Vagina (tissue), 2 donors: Measurements from ENCODE around the gene INS. TPM values are rescaled to one million over a fixed set of nuclear protein-coding genes. Genes with fewer than 3 reads are reported as not detected.

Experiments
- DNase-seq, 2 donors: peaks; one replicate each; pipeline ENCODE4 v3.0.0-alpha.2; 2017; ENCODE audit errors: extremely low spot score in 2 of 2
- H3K27ac ChIP-seq: fragments of 200-600 bp; sonication (generic); one replicate; pipeline ENCODE4 v1.5.1; 2019
- H3K27me3 ChIP-seq: fragments of 200-600 bp; sonication (generic); one replicate; pipeline ENCODE4 v1.5.1; 2019
- H3K36me3 ChIP-seq, 2 donors: fragments of 200-600 bp; sonication (generic); one replicate each; pipeline ENCODE4 v1.5.1; 2017 to 2019
- H3K4me1 ChIP-seq: fragments of 200-600 bp; sonication (generic); one replicate; pipeline ENCODE4 v1.5.1; 2019
- H3K4me3 ChIP-seq, 2 donors: fragments of 200-600 bp; sonication (generic); 1 replicate in 1 of 2; 2 replicates in 1 of 2; pipeline ENCODE4 v1.5.1; 2016 to 2019
- H3K9me3 ChIP-seq: fragments of 200-600 bp; sonication (generic); one replicate; pipeline ENCODE4 v1.5.1; 2019
- POLR2A ChIP-seq, 2 donors: fragments of 450-650 bp; IDR thresholded peaks; one replicate each; pipeline ENCODE4 v1.6.1; 2017; ENCODE audit warnings: antibody characterized with exemption in 2 of 2, mild to moderate bottlenecking in 2 of 2, moderate library complexity in 2 of 2
- POLR2AphosphoS5 ChIP-seq, 2 donors: sonication (generic); formaldehyde crosslinking; IDR thresholded peaks; one replicate each; pipeline ENCODE4 v1.9.0; 2017; ENCODE audit warnings: antibody characterized with exemption in 2 of 2, mild to moderate bottlenecking in 2 of 2, low read depth in 1 of 2; ENCODE audit not compliant: insufficient read depth in 1 of 2
- intact Hi-C: fragments of 100-400 bp; cut with DNase I; formaldehyde crosslinking; loops from one replicate; pipeline ENCODE4 v1.15.1; 2023
- total RNA-seq: library from RNA; depleted of rRNA; stranded (reverse); fragments of >200 nt; gene quantifications from one replicate; pipeline ENCODE4 v1.2.3, GENCODE V29; 2016
- TF ChIP-seq, protein P1 (sequence below), 3 experiments: fragments of 450-650 bp in 2 of 3; fragments of 200-600 bp in 1 of 3; sonication (generic) in 1 of 3; IDR thresholded peaks; one replicate each; pipeline ENCODE4 v1.5.1; 2017 to 2019; ENCODE audit warnings: antibody characterized with exemption in 3 of 3, mild to moderate bottlenecking in 2 of 3, moderate library complexity in 2 of 3

The INS gene
- total RNA-seq, 1 donor from 2014 or later: not detected

- peaks cover 12% of the 10 kb centered on the region for H3K27me3 ChIP-seq
- intact Hi-C loops: no loop called here
- H3K4me3 ChIP-seq: no peak overlapping the region
Measured at GRCh38 chr11:2136209-2136951, 24.6 kb downstream of the INS start.

GRCh38 chr11:2135648-2136201 is 25.3 kb downstream of the INS start:
- TF ChIP-seq POLR2A (IDR thresholded peaks at IDR 0.05): no peak
- TF ChIP-seq, protein P1, sequence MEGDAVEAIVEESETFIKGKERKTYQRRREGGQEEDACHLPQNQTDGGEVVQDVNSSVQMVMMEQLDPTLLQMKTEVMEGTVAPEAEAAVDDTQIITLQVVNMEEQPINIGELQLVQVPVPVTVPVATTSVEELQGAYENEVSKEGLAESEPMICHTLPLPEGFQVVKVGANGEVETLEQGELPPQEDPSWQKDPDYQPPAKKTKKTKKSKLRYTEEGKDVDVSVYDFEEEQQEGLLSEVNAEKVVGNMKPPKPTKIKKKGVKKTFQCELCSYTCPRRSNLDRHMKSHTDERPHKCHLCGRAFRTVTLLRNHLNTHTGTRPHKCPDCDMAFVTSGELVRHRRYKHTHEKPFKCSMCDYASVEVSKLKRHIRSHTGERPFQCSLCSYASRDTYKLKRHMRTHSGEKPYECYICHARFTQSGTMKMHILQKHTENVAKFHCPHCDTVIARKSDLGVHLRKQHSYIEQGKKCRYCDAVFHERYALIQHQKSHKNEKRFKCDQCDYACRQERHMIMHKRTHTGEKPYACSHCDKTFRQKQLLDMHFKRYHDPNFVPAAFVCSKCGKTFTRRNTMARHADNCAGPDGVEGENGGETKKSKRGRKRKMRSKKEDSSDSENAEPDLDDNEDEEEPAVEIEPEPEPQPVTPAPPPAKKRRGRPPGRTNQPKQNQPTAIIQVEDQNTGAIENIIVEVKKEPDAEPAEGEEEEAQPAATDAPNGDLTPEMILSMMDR (IDR thresholded peaks at IDR 0.05): no peak
- TF ChIP-seq POLR2AphosphoS5 (IDR thresholded peaks at IDR 0.05; ENCODE audit: insufficient read depth in 1 of 2, low read depth in 1 of 2): no peak
- peaks cover 8% of the 10 kb centered on the region for H3K27me3 ChIP-seq

More at GRCh38 chr11:2136209-2136951, 24.6 kb downstream of the INS start:
- no peaks in the 10 kb centered on the region for H3K9me3 ChIP-seq
- no peak for DNase-seq
- no peak overlapping the region for H3K27ac ChIP-seq
- no peaks in the 10 kb centered on the region for H3K36me3 ChIP-seq
- no peak for TF ChIP-seq POLR2A (IDR thresholded peaks at IDR 0.05)
- TF ChIP-seq, protein P1 (IDR thresholded peaks at IDR 0.05): no peak
- no peak for TF ChIP-seq POLR2AphosphoS5 (IDR thresholded peaks at IDR 0.05; ENCODE audit: insufficient read depth in 1 of 2, low read depth in 1 of 2)
- H3K4me1 ChIP-seq: peaks cover 17% of the 10 kb centered on the region

DNA sequence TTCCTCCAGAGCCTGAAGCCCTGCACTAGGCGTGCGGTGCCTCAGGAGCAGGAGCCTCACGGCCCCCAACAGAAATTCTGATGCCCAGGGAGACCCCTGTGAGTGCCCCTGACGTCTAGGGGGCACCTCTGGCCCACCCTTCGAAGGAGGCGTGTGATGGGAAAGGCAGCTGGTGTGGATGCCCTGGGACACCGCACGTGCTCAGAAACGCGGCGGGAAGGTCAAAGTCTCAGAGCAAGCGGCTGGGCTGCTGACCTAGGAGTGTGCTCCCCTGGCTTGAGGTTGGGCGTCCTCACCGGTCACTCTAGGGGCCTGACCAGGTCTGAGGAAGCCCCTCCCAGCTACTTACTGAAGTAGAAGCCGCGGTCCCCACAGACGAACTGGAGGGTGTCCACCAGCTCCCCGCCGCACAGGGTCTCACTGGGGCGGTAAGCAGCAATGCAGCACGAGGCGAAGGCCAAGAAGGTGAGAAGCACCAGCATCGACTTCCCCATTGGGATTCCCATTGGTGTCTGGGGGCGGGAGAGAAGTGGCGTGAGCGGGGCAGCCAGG is 25.9 kb downstream of the INS start:
- H3K9me3 ChIP-seq: no peaks in the 10 kb centered on the region
- H3K4me3 ChIP-seq: no peak overlapping the region
- peaks cover 8% of the 10 kb centered on the region for H3K4me1 ChIP-seq
- intact Hi-C loops: no loop called here
- DNase-seq: no peak
- no peaks in the 10 kb centered on the region for H3K36me3 ChIP-seq
- H3K27ac ChIP-seq: no peak overlapping the region
- H3K27me3 ChIP-seq: peaks cover 5% of the 10 kb centered on the region
- TF ChIP-seq POLR2AphosphoS5 (IDR thresholded peaks at IDR 0.05; ENCODE audit: insufficient read depth in 1 of 2, low read depth in 1 of 2): no peak

More at GRCh38 chr11:2135648-2136201, 25.3 kb downstream of the INS start:
- Histone ChIP-seq H3K36me3 (no peaks in the 10 kb centered on the region), H3K27ac (no peak overlapping the region), H3K9me3 (no peaks in the 10 kb centered on the region), H3K4me1 (peaks cover 14% of the 10 kb centered on the region), H3K4me3 (no peak overlapping the region)
- no peak for DNase-seq
- intact Hi-C loops: no loop called here

- no peak for TF ChIP-seq POLR2A (IDR thresholded peaks at IDR 0.05)
- no peak for TF ChIP-seq POLR2AphosphoS5 (IDR thresholded peaks at IDR 0.05; ENCODE audit: insufficient read depth in 1 of 2, low read depth in 1 of 2)
- TF ChIP-seq, protein P1 (IDR thresholded peaks at IDR 0.05): no peak
- intact Hi-C loops: no loop called here
- H3K36me3 ChIP-seq: no peaks in the 10 kb centered on the region
- no peak for DNase-seq
- no peaks in the 10 kb centered on the region for H3K9me3 ChIP-seq
- no peaks in the 10 kb centered on the region for H3K27me3 ChIP-seq
- H3K4me3 ChIP-seq: no peak overlapping the region
- H3K27ac ChIP-seq: no peak overlapping the region
- peaks cover 7% of the 10 kb centered on the region for H3K4me1 ChIP-seq
Measured at GRCh38 chr11:2134022-2135010, 26.7 kb downstream of the INS start.
